GM12864 (cell line): Measurements from ENCODE around the gene SPC25.
A peak's percentile ranks its signal among the peaks of the same experiment; 100 is the strongest.

Experiments used
- DNase-seq: peaks from one replicate; pipeline ENCODE4 v3.0.0-alpha.2; 2011; ENCODE audit warnings: low read depth
- H3K4me3 ChIP-seq: 2 replicates; pipeline ENCODE4 v1.5.1; 2011; ENCODE audit warnings: mild to moderate bottlenecking, low read depth, low read length, control low read depth
- TF ChIP-seq, protein P1 (sequence below): IDR thresholded peaks from 2 replicates; pipeline ENCODE4 v1.5.1; 2011; ENCODE audit warnings: low read depth, mild to moderate bottlenecking, moderate library complexity, low read length, control low read depth, inconsistent platforms; ENCODE audit errors: missing control alignments

The SPC25 gene

GRCh38 chr2:168929031-168929430 is 38.8 kb upstream of the SPC25 start:
- no peak for DNase-seq
- no peak overlapping the region for H3K4me3 ChIP-seq
- TF ChIP-seq, protein P1, sequence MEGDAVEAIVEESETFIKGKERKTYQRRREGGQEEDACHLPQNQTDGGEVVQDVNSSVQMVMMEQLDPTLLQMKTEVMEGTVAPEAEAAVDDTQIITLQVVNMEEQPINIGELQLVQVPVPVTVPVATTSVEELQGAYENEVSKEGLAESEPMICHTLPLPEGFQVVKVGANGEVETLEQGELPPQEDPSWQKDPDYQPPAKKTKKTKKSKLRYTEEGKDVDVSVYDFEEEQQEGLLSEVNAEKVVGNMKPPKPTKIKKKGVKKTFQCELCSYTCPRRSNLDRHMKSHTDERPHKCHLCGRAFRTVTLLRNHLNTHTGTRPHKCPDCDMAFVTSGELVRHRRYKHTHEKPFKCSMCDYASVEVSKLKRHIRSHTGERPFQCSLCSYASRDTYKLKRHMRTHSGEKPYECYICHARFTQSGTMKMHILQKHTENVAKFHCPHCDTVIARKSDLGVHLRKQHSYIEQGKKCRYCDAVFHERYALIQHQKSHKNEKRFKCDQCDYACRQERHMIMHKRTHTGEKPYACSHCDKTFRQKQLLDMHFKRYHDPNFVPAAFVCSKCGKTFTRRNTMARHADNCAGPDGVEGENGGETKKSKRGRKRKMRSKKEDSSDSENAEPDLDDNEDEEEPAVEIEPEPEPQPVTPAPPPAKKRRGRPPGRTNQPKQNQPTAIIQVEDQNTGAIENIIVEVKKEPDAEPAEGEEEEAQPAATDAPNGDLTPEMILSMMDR = no peak

- TF ChIP-seq, protein P1 = no peak
- H3K4me3 ChIP-seq = no peak overlapping the region
- DNase-seq = no peak
Measured at GRCh38 chr2:168928113-168928831, 38.0 kb upstream of the SPC25 start.

DNA sequence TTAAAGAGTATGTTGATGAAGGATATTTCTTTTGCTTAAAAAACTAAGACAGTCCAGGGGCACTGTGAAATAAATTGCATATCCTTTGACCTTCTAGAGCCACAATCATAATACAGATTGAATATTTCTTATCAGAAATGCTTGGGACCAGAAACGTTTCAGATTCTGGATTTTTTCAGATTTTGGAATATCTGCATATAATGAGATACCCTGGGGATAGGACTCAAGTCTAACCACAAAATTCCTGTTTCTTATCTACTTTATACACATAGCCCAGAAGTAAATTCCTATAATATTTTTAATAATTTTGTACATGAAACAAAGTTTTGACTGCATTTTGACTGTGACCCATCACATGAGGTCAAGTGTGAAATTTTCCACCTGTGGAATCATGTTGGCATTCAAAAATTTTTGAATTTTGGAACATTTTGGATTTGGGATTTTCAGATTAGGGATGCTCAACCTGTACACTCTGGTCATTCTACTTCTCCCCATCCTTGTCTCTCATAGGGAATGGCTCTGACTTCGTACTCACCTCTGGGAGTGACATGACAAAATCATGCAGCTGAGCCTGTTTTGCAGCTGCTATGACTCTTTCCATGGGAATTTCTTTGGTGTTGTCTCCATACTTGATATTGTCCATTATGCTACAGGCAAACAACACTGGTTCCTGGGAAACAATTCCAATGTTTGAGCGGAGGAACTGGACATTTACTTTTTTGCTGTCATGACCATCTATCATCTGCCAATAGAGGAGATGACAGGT is 36.6 kb upstream of the SPC25 start:
- TF ChIP-seq, protein P1 = no peak
- no peak for DNase-seq
- H3K4me3 ChIP-seq = no peak overlapping the region

- TF ChIP-seq, protein P1 = peak; percentile 51
- DNase-seq = no peak
Measured at GRCh38 chr2:168920504-168921157, 30.4 kb upstream of the SPC25 start.

GRCh38 chr2:168916331-168916675 is 26.1 kb upstream of the SPC25 start:
- TF ChIP-seq, protein P1 = no peak
- no peak for DNase-seq
- no peak overlapping the region for H3K4me3 ChIP-seq

More at GRCh38 chr2:168920504-168921157, 30.4 kb upstream of the SPC25 start:
- H3K4me3 ChIP-seq = no peak overlapping the region

GRCh38 chr2:168915441-168916330 is 25.5 kb upstream of the SPC25 start:
- TF ChIP-seq, protein P1 = no peak
- no peak for DNase-seq
- H3K4me3 ChIP-seq = no peak overlapping the region
